ENCODE data around the gene TRPC3. TPM values are rescaled to one million over a fixed set of nuclear protein-coding genes. Genes with fewer than 3 reads are reported as not detected.

Gene TRPC3
- total and polyA plus RNA-seq, 7 donors, result 0.04 to 0.15 (median 0.08) TPM; not detected in 1

DNA sequence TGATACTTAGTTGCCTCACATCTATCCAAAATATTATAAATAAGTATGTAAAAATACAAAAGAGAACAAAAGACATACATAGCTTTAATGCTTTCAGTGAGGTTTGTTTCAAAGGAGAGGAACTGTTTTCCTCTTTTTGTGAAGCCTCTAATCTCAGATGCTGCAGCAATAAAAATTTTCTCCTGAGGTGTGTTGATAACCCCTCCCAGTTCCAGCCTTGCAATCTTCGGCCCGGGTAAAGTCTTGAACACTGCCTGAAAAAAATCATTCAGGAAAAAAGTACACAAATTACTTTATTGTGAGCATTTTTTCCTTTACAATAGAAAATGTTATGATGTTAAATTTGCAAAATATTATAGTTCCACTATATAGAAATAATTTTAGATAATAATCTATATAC, 90.4 kb downstream of the TRPC3 start:
- H3K4me3 ChIP-seq, result no peak overlapping the region
- no peak for ATAC-seq
- H3K4me1 ChIP-seq, result no peaks in the 10 kb centered on the region
- no peak overlapping the region for H3K27ac ChIP-seq
- WGBS, 3 donors, result 90 to 97% (median 93%) methylated on average over 2 of the region's 2 CpGs
- H3K36me3 ChIP-seq (ENCODE audit: insufficient read depth in 1 of 2, low read depth in 1 of 2), result peaks cover 0 to 55% of the 10 kb centered on the region in 2 donors
- DNase-seq, result no peak
- intact Hi-C loops (cut with DNase I), result no loop called here
- TF ChIP-seq, protein P1, sequence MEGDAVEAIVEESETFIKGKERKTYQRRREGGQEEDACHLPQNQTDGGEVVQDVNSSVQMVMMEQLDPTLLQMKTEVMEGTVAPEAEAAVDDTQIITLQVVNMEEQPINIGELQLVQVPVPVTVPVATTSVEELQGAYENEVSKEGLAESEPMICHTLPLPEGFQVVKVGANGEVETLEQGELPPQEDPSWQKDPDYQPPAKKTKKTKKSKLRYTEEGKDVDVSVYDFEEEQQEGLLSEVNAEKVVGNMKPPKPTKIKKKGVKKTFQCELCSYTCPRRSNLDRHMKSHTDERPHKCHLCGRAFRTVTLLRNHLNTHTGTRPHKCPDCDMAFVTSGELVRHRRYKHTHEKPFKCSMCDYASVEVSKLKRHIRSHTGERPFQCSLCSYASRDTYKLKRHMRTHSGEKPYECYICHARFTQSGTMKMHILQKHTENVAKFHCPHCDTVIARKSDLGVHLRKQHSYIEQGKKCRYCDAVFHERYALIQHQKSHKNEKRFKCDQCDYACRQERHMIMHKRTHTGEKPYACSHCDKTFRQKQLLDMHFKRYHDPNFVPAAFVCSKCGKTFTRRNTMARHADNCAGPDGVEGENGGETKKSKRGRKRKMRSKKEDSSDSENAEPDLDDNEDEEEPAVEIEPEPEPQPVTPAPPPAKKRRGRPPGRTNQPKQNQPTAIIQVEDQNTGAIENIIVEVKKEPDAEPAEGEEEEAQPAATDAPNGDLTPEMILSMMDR (IDR thresholded peaks at IDR 0.05), result no peak
- H3K27me3 ChIP-seq (ENCODE audit: insufficient read depth in 3 of 3, low read length in 2 of 3), result no peaks in the 10 kb centered on the region
- H3K9me3 ChIP-seq, result no peaks in the 10 kb centered on the region

DNA sequence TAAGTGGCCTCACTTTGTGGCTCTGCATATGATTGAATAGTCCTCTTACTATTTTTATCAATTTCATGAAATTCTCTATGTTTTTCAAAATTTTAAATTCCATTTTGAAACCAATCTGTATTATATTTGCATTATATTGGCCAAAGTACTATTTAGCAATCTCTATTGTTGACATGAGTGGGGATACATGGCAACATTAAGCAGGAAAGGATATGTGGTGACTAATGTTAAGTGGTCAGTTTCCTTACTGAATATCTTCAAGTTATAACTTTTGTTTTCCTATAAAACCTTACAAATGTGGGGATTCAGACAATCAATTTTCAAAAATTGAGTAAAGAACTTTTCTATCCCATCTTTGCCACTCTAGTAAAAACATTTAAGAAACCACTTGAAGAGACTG, 91.7 kb downstream of the TRPC3 start:
- no peaks in the 10 kb centered on the region for H3K27me3 ChIP-seq (ENCODE audit: insufficient read depth in 3 of 3, low read length in 2 of 3)
- H3K4me1 ChIP-seq, result no peaks in the 10 kb centered on the region
- no peaks in the 10 kb centered on the region for H3K9me3 ChIP-seq
- no peak for ATAC-seq
- intact Hi-C loops (cut with DNase I), result no loop called here
- TF ChIP-seq, protein P1 (IDR thresholded peaks at IDR 0.05), result no peak
- DNase-seq, result no peak
- H3K36me3 ChIP-seq (ENCODE audit: insufficient read depth in 1 of 2, low read depth in 1 of 2), result peaks cover 0 to 56% of the 10 kb centered on the region in 2 donors
- H3K4me3 ChIP-seq, result no peak overlapping the region
- H3K27ac ChIP-seq, result no peak overlapping the region

DNA sequence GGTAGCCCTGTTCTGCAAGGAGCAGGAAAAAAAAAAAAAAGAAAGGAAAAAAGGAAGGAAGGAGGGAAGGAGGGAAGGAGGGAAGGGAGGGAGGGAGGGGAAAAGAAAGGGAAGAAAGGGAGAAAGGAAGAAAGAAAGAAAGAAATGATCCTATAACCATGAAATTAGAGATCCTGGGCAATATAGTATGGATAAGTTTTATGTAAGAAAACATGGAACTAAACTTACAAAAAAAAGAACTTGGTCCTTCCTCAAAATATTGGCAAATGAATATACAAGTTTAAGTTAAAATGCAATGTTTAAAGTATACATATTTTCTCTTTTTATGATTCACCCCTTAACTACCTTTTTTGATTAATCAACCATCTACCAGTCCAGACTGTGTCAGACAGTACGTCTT, 100.5 kb downstream of the TRPC3 start:
- no peak for ATAC-seq
- 86 to 92% (median 92%) methylated on average over 1 of the region's 1 CpG for WGBS, 3 donors
- no peak overlapping the region for H3K4me3 ChIP-seq
- no peak overlapping the region for H3K27ac ChIP-seq
- H3K4me1 ChIP-seq, result no peaks in the 10 kb centered on the region
- H3K36me3 ChIP-seq (ENCODE audit: insufficient read depth in 1 of 2, low read depth in 1 of 2), result peaks cover 0 to 51% of the 10 kb centered on the region in 2 donors
- TF ChIP-seq, protein P1 (IDR thresholded peaks at IDR 0.05), result no peak
- intact Hi-C loops (cut with DNase I), result no loop called here
- no peaks in the 10 kb centered on the region for H3K9me3 ChIP-seq
- no peak for DNase-seq
- no peaks in the 10 kb centered on the region for H3K27me3 ChIP-seq (ENCODE audit: insufficient read depth in 3 of 3, low read length in 2 of 3)

DNA sequence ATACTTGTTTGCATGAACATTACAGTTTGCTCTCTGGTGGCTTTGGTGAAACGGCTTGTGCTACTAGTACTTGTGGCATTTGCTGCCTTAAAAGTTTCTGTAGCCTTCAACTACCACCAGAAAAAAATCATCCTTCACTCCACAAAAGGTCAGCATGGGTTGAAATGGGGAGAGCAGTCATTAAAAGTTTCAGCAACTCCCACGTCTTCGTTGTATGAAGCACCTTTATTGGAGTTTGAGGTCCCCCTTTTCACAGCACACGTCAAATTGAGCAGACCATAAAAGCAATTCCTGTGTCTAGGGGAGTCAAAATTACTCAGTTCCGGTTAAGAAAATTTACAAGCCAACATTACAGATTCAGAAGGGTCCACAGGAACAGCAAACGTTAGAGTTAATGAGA, 105.2 kb downstream of the TRPC3 start:
- H3K9me3 ChIP-seq, result no peaks in the 10 kb centered on the region
- H3K4me3 ChIP-seq, result no peak overlapping the region
- TF ChIP-seq, protein P1 (IDR thresholded peaks at IDR 0.05), result no peak
- WGBS, 3 donors, result 59 to 65% (median 63%) methylated on average over 6 of the region's 6 CpGs
- peaks cover 6 to 72% of the 10 kb centered on the region in 2 donors for H3K36me3 ChIP-seq (ENCODE audit: insufficient read depth in 1 of 2, low read depth in 1 of 2)
- no peaks in the 10 kb centered on the region for H3K4me1 ChIP-seq
- no peak for ATAC-seq
- H3K27ac ChIP-seq, result no peak overlapping the region
- DNase-seq, result no peak
- H3K27me3 ChIP-seq (ENCODE audit: insufficient read depth in 3 of 3, low read length in 2 of 3), result no peaks in the 10 kb centered on the region
- intact Hi-C loops (cut with DNase I), result no loop called here

DNA sequence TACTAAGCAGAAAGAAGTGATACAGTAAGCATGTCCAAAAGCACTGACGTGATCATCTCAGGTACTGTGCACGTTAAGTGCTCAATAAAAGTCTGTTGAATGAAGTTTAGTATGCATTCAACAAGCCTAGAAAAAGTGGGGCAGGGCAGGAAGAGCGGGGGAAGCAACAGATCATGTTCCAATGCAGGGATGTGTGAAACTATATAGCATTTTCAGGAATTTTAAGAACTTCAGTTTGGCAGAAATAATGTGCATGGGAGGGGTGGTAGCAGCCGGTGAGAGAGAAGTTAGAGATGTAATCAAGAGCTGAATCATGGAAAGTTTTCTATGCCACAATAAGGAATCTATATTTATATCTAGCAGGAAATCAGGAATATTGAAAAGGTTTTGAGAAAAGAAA, 109.0 kb downstream of the TRPC3 start:
- H3K27me3 ChIP-seq (ENCODE audit: insufficient read depth in 3 of 3, low read length in 2 of 3), result no peaks in the 10 kb centered on the region
- WGBS, 3 donors, result 74 to 83% (median 81%) methylated on average over 4 of the region's 4 CpGs

More for the DNA sequence above, 109.0 kb downstream of the TRPC3 start:
- DNase-seq, result no peak
- TF ChIP-seq, protein P1 (IDR thresholded peaks at IDR 0.05), result no peak
- Histone ChIP-seq H3K27ac (no peak overlapping the region), H3K4me3 (no peak overlapping the region), H3K36me3 (ENCODE audit: insufficient read depth in 1 of 2, low read depth in 1 of 2) (peaks cover 6 to 86% of the 10 kb centered on the region in 2 donors), H3K9me3 (no peaks in the 10 kb centered on the region), H3K4me1 (no peaks in the 10 kb centered on the region)
- intact Hi-C loops (cut with DNase I), result no loop called here
- ATAC-seq, result no peak

Measured in psoas muscle (tissue), 8 donors.